OCI-LY7 (cell line): ENCODE measurements around the gene ABCB8.

Experiments used
- EZH2phosphoT487 ChIP-seq: fragments of 200-600 bp; sonication (generic); IDR thresholded peaks from 2 replicates; pipeline ENCODE4 v1.6.1; 2018; ENCODE audit warnings: low read depth, borderline replicate concordance, mild to moderate bottlenecking, mixed run types, antibody characterized with exemption, low read length, moderate library complexity, mixed read lengths
- TF ChIP-seq, protein P1 (sequence below): fragments of 200-600 bp; sonication (generic); conservative IDR thresholded peaks from 2 replicates; pipeline ENCODE4 v1.5.1; 2014; ENCODE audit warnings: mild to moderate bottlenecking, antibody characterized with exemption, low read length, moderate library complexity, mixed read lengths

DNA sequence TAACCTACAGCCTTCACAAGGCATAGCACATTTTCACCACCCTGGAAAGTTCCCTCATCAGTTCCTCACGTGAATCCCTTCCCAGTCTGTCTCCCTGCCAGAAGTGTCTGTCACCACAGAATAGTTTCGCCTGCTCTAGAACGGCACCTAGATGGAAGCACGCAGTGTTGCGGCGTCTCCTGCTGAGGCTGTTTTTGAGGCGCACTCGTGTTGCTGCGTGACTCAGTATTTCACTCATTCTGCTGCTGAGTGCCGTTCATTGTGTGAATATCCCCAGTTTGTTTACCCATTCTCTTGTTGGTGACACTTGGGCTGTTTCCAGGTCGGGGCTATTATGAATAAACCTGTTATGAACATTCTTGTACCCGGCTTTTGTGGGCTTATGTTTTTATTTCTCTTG lies 24.7 kb upstream of the ABCB8 start:
- TF ChIP-seq, protein P1, sequence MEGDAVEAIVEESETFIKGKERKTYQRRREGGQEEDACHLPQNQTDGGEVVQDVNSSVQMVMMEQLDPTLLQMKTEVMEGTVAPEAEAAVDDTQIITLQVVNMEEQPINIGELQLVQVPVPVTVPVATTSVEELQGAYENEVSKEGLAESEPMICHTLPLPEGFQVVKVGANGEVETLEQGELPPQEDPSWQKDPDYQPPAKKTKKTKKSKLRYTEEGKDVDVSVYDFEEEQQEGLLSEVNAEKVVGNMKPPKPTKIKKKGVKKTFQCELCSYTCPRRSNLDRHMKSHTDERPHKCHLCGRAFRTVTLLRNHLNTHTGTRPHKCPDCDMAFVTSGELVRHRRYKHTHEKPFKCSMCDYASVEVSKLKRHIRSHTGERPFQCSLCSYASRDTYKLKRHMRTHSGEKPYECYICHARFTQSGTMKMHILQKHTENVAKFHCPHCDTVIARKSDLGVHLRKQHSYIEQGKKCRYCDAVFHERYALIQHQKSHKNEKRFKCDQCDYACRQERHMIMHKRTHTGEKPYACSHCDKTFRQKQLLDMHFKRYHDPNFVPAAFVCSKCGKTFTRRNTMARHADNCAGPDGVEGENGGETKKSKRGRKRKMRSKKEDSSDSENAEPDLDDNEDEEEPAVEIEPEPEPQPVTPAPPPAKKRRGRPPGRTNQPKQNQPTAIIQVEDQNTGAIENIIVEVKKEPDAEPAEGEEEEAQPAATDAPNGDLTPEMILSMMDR: no peak
- no peak for TF ChIP-seq EZH2phosphoT487
